ENCODE data around the gene ACACB. TPM values are rescaled to one million over a fixed set of nuclear protein-coding genes. Genes with fewer than 3 reads are reported as not detected.
"Not testable (repeated sequence)": the region's sequence is repeated elsewhere in the genome, so short reads cannot be mapped to it uniquely, and the experiment has no call there.

Gene ACACB
- total RNA-seq, 1 donor from 2014 or later: 1.7 TPM

DNA sequence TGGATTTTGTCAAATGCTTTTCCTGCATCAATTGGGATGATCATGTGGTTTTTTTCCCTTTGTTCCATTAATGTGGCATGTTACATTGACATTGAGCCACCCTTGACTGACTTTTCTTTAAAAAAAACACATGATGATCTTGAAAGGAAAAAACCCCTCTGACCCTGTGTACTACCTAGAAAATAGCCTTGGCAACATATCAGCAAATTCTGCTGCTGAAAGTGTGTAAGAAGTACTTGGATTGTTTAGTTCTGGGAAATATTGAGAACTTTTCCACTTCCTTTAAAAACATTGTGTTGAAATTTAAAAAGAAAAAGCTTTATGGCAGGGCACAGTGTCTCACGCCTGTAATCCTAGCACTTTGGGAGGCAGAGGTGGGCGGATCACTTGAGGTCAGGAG is 20.7 kb downstream of the ACACB start:
- DNase-seq (ENCODE audit: low spot score): no peak
- no peaks in the 10 kb centered on the region for H3K9me3 Mint-ChIP-seq (ENCODE audit: unreplicated experiment)
- TF ChIP-seq, protein P1, sequence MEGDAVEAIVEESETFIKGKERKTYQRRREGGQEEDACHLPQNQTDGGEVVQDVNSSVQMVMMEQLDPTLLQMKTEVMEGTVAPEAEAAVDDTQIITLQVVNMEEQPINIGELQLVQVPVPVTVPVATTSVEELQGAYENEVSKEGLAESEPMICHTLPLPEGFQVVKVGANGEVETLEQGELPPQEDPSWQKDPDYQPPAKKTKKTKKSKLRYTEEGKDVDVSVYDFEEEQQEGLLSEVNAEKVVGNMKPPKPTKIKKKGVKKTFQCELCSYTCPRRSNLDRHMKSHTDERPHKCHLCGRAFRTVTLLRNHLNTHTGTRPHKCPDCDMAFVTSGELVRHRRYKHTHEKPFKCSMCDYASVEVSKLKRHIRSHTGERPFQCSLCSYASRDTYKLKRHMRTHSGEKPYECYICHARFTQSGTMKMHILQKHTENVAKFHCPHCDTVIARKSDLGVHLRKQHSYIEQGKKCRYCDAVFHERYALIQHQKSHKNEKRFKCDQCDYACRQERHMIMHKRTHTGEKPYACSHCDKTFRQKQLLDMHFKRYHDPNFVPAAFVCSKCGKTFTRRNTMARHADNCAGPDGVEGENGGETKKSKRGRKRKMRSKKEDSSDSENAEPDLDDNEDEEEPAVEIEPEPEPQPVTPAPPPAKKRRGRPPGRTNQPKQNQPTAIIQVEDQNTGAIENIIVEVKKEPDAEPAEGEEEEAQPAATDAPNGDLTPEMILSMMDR (IDR thresholded peaks at IDR 0.05; ENCODE audit: unreplicated experiment): no peak
- H3K4me1 Mint-ChIP-seq (ENCODE audit: unreplicated experiment): no peaks in the 10 kb centered on the region
- no peaks in the 10 kb centered on the region for H3K36me3 Mint-ChIP-seq (ENCODE audit: low read depth, unreplicated experiment)
- H3K27me3 Mint-ChIP-seq (ENCODE audit: unreplicated experiment): peaks cover 2% of the 10 kb centered on the region
- no peak overlapping the region for H3K27ac Mint-ChIP-seq (ENCODE audit: unreplicated experiment)
- no peak overlapping the region for H3K4me3 Mint-ChIP-seq (ENCODE audit: unreplicated experiment)

GRCh38 chr12:109139360-109139759 is 23.0 kb downstream of the ACACB start:
- Mint-ChIP-seq H3K36me3 (ENCODE audit: low read depth, unreplicated experiment) (no peaks in the 10 kb centered on the region), H3K4me1 (ENCODE audit: unreplicated experiment) (no peaks in the 10 kb centered on the region), H3K4me3 (ENCODE audit: unreplicated experiment) (no peak overlapping the region), H3K27me3 (ENCODE audit: unreplicated experiment) (peaks cover 2% of the 10 kb centered on the region), H3K27ac (ENCODE audit: unreplicated experiment) (no peak overlapping the region), H3K9me3 (ENCODE audit: unreplicated experiment) (no peaks in the 10 kb centered on the region)
- DNase-seq (ENCODE audit: low spot score): no peak
- TF ChIP-seq, protein P1 (IDR thresholded peaks at IDR 0.05; ENCODE audit: unreplicated experiment): no peak

DNA sequence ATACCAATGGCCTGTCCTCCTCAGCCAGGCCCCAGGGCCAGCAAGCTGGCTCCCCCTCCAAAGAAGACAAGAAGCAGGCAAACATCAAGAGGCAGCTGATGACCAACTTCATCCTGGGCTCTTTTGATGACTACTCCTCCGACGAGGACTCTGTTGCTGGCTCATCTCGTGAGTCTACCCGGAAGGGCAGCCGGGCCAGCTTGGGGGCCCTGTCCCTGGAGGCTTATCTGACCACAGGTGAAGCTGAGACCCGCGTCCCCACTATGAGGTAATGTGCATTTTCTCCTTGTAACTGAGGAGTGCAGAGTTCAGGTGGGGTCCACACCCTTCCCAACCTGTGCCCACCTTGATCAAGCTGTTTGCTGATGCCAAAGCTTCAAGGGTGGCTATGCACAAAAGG is 23.4 kb downstream of the ACACB start:
- DNase-seq (ENCODE audit: low spot score): no peak

DNA sequence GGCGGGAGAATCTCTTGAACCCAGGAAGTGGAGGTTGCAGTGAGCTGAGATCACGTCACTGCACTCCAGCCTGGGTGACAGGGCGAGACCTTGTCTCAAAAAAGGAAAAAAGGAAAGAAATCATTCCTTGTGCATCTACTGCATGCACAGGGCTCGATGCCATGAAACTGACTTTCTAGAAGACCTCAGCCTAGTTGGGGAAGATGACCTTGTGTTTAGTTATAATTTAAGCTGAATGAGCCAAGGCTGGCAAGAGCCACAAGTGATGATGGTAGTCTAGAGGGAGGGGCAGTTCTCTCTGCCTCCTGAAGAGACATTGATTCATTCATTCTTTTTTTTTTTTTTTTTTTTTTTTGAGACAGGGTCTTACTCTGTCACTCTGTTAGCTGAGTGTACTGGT is 24.2 kb downstream of the ACACB start:
- no peak for DNase-seq (ENCODE audit: low spot score)
- H3K36me3 Mint-ChIP-seq (ENCODE audit: low read depth, unreplicated experiment): no peaks in the 10 kb centered on the region
- H3K4me1 Mint-ChIP-seq (ENCODE audit: unreplicated experiment): no peaks in the 10 kb centered on the region
- no peak overlapping the region for H3K4me3 Mint-ChIP-seq (ENCODE audit: unreplicated experiment)
- H3K9me3 Mint-ChIP-seq (ENCODE audit: unreplicated experiment): no peaks in the 10 kb centered on the region
- no peaks in the 10 kb centered on the region for H3K27me3 Mint-ChIP-seq (ENCODE audit: unreplicated experiment)
- no peak overlapping the region for H3K27ac Mint-ChIP-seq (ENCODE audit: unreplicated experiment)
- TF ChIP-seq, protein P1 (IDR thresholded peaks at IDR 0.05; ENCODE audit: unreplicated experiment): no peak

More for the DNA sequence above, 23.4 kb downstream of the ACACB start:
- TF ChIP-seq, protein P1 (IDR thresholded peaks at IDR 0.05; ENCODE audit: unreplicated experiment): no peak
- Mint-ChIP-seq H3K9me3 (ENCODE audit: unreplicated experiment) (no peaks in the 10 kb centered on the region), H3K36me3 (ENCODE audit: low read depth, unreplicated experiment) (no peaks in the 10 kb centered on the region), H3K27me3 (ENCODE audit: unreplicated experiment) (no peaks in the 10 kb centered on the region), H3K4me1 (ENCODE audit: unreplicated experiment) (no peaks in the 10 kb centered on the region), H3K4me3 (ENCODE audit: unreplicated experiment) (no peak overlapping the region), H3K27ac (ENCODE audit: unreplicated experiment) (no peak overlapping the region)

DNA sequence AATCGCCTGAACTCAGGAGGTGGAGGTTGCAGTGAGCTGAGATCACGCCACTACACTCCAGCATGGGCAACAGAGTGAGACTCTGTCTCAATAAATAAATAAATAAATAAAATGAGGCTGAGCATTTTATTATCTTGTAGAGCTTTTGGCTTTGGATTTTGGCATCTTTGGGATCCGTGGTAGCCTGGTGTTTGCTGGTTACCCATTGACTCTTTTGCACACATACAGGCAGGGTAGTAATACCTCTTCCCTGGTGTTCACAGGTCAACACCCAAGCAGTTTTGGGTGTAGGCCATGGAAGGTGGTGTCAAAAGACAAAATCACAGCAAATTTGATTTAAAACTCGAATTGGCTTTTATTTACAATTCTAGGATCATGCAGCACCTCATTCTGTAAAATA is 27.8 kb downstream of the ACACB start:
- peaks cover under 1% of the 10 kb centered on the region for H3K27me3 Mint-ChIP-seq (ENCODE audit: unreplicated experiment)
- H3K4me3 Mint-ChIP-seq (ENCODE audit: unreplicated experiment): no peak overlapping the region
- TF ChIP-seq, protein P1 (IDR thresholded peaks at IDR 0.05; ENCODE audit: unreplicated experiment): no peak
- no peak for DNase-seq (ENCODE audit: low spot score)
- H3K4me1 Mint-ChIP-seq (ENCODE audit: unreplicated experiment): peaks cover 4% of the 10 kb centered on the region
- H3K27ac Mint-ChIP-seq (ENCODE audit: unreplicated experiment): no peak overlapping the region
- H3K36me3 Mint-ChIP-seq (ENCODE audit: low read depth, unreplicated experiment): no peaks in the 10 kb centered on the region
- no peaks in the 10 kb centered on the region for H3K9me3 Mint-ChIP-seq (ENCODE audit: unreplicated experiment)

DNA sequence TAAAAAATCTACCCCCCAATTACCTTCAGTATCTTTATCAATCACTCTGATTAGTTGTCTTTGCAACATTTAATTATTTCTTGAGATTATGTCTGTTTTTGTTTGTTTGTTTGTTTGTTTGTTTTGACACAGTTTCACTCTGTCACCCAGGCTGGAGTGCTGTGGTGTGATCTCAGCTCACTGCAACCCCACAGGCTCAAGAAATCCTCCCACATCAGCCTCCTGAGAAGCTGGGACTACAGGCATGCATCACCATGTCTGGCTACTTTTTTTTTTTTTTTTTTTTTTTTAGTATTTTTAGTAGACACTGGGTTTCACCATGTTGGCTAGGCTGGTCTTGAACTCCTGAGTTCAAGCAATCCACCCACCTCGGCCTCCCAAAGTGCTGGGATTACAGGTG is 30.7 kb downstream of the ACACB start:
- H3K4me3 Mint-ChIP-seq (ENCODE audit: unreplicated experiment); H3K4me1 Mint-ChIP-seq (ENCODE audit: unreplicated experiment); DNase-seq (ENCODE audit: low spot score); H3K27me3 Mint-ChIP-seq (ENCODE audit: unreplicated experiment); H3K36me3 Mint-ChIP-seq (ENCODE audit: low read depth, unreplicated experiment); H3K27ac Mint-ChIP-seq (ENCODE audit: unreplicated experiment); H3K9me3 Mint-ChIP-seq (ENCODE audit: unreplicated experiment): not testable (repeated sequence)
